ENCODE data around the gene SYNJ1. TPM values are rescaled to one million over a fixed set of nuclear protein-coding genes. Genes with fewer than 3 reads are reported as not detected.

The SYNJ1 gene
- total RNA-seq, 1 donor from 2014 or later = 2.6 TPM

DNA sequence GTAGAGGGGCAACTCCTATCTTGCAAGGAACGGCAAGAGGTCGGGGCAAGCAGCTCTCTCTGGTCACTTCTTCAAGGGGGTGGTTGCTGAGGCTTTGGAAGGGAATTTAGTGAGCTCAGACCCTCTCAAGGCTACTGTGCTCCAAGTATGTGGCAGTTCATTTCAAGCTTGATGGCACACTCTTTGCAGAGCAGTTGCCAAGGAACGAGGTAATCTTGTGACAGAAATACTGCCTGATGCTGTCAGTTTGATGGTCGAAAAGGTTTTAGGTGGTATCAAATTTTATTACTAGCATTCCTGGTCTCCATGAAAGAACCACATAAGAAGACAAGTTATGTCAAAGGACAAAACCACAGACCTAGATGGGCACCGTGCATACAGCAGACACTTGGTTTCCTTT, 128.7 kb downstream of the SYNJ1 start:
- no peak for DNase-seq (ENCODE audit: low read depth)
- no peak overlapping the region for H3K4me3 ChIP-seq (ENCODE audit: low read depth, low read length)
- no peaks in the 10 kb centered on the region for H3K27me3 ChIP-seq (ENCODE audit: control insufficient read depth, insufficient read depth, low read length)
- H3K36me3 ChIP-seq (ENCODE audit: control insufficient read depth, insufficient read depth, low read length) = peaks cover 8% of the 10 kb centered on the region
- FAIRE-seq = no peak
- TF ChIP-seq CTCF (IDR thresholded peaks at IDR 0.05; ENCODE audit: insufficient read depth, low read length, severe bottlenecking) = no peak

- FAIRE-seq = peak; percentile 97
- Histone ChIP-seq H3K27me3 (ENCODE audit: control insufficient read depth, insufficient read depth, low read length) (no peaks in the 10 kb centered on the region), H3K36me3 (ENCODE audit: control insufficient read depth, insufficient read depth, low read length) (peaks cover 1% of the 10 kb centered on the region), H3K4me3 (ENCODE audit: low read depth, low read length) (no peak overlapping the region)
- TF ChIP-seq CTCF (IDR thresholded peaks at IDR 0.05; ENCODE audit: insufficient read depth, low read length, severe bottlenecking) = no peak
- DNase-seq (ENCODE audit: low read depth) = peak; percentile 99
These were observed 130.6 kb downstream of the SYNJ1 start for GRCh38 chr21:32597205-32597604.

DNA sequence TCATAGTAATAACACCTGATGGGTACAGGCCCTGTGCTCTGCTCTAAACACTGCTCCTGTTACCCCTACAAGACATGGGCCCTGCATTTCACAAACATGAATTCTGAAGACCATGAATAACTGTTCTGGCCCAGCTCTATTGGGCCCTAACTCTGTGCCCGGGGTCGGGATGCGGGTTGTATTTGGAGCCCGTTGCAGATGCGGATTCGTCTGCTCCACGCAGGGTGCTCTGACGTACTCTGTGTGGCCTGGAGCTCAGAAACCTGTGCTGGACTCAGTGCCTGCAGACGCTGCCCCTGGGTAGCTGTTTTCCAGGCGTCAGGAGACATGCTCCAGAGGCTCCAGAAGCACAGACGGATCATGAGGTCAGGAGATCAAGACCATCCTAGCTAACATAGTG, 132.4 kb downstream of the SYNJ1 start:
- no peaks in the 10 kb centered on the region for H3K27me3 ChIP-seq (ENCODE audit: control insufficient read depth, insufficient read depth, low read length)
- no peak for FAIRE-seq
- TF ChIP-seq CTCF (IDR thresholded peaks at IDR 0.05; ENCODE audit: insufficient read depth, low read length, severe bottlenecking) = no peak
- no peak for DNase-seq (ENCODE audit: low read depth)
- no peaks in the 10 kb centered on the region for H3K36me3 ChIP-seq (ENCODE audit: control insufficient read depth, insufficient read depth, low read length)
- H3K4me3 ChIP-seq (ENCODE audit: low read depth, low read length) = no peak overlapping the region

GRCh38 chr21:32593690-32594089, 134.1 kb downstream of the SYNJ1 start:
- no peaks in the 10 kb centered on the region for H3K36me3 ChIP-seq (ENCODE audit: control insufficient read depth, insufficient read depth, low read length)

GRCh38 chr21:32592929-32593502, 134.8 kb downstream of the SYNJ1 start:
- FAIRE-seq (no peak), DNase-seq (ENCODE audit: low read depth) (no peak)
- no peak for TF ChIP-seq CTCF (IDR thresholded peaks at IDR 0.05; ENCODE audit: insufficient read depth, low read length, severe bottlenecking)
- Histone ChIP-seq H3K27me3 (ENCODE audit: control insufficient read depth, insufficient read depth, low read length) (no peaks in the 10 kb centered on the region), H3K4me3 (ENCODE audit: low read depth, low read length) (no peak overlapping the region), H3K36me3 (ENCODE audit: control insufficient read depth, insufficient read depth, low read length) (no peaks in the 10 kb centered on the region)

More at GRCh38 chr21:32593690-32594089, 134.1 kb downstream of the SYNJ1 start:
- DNase-seq (ENCODE audit: low read depth) (no peak), FAIRE-seq (no peak)
- no peak for TF ChIP-seq CTCF (IDR thresholded peaks at IDR 0.05; ENCODE audit: insufficient read depth, low read length, severe bottlenecking)
- no peak overlapping the region for H3K4me3 ChIP-seq (ENCODE audit: low read depth, low read length)
- no peaks in the 10 kb centered on the region for H3K27me3 ChIP-seq (ENCODE audit: control insufficient read depth, insufficient read depth, low read length)

- H3K27me3 ChIP-seq (ENCODE audit: control insufficient read depth, insufficient read depth, low read length) = no peaks in the 10 kb centered on the region
- TF ChIP-seq CTCF (IDR thresholded peaks at IDR 0.05; ENCODE audit: insufficient read depth, low read length, severe bottlenecking) = no peak
- H3K36me3 ChIP-seq (ENCODE audit: control insufficient read depth, insufficient read depth, low read length) = no peaks in the 10 kb centered on the region
- H3K4me3 ChIP-seq (ENCODE audit: low read depth, low read length) = no peak overlapping the region
- FAIRE-seq (no peak), DNase-seq (ENCODE audit: low read depth) (no peak)
These were observed 137.7 kb downstream of the SYNJ1 start for GRCh38 chr21:32590130-32590529.
